ENCODE measurements around the gene ZBTB7C.

GRCh38 chr18:48027401-48027963 lies 381.7 kb downstream of the ZBTB7C start:
- TF ChIP-seq POLR2A (IDR thresholded peaks at IDR 0.05) (no peak), CTCF (IDR thresholded peaks at IDR 0.05) (no peak), EP300 (IDR thresholded peaks at IDR 0.05) (no peak), POLR2AphosphoS5 (IDR thresholded peaks at IDR 0.05) (no peak)
